Thyroid gland (tissue), 4 donors: ENCODE data around the gene FGGY.

ENCODE experiments used
- CTCF ChIP-seq, 6 experiments: fragments of 200-600 bp in 3 of 6; fragments of 450-650 bp in 3 of 6; sonication (generic) in 3 of 6; IDR thresholded peaks; one replicate each; pipeline ENCODE4 v1.5.1; 2016 to 2019; ENCODE audit warnings: antibody characterized with exemption in 6 of 6, mild to moderate bottlenecking in 2 of 6, inconsistent platforms in 1 of 6, moderate library complexity in 1 of 6
- POLR2A ChIP-seq, 2 donors: fragments of 450-650 bp; IDR thresholded peaks; one replicate each; pipeline ENCODE4 v1.6.1; 2017; ENCODE audit warnings: antibody characterized with exemption in 2 of 2, mild to moderate bottlenecking in 2 of 2, moderate library complexity in 1 of 2

GRCh38 chr1:59302871-59303270 is 6.0 kb downstream of the FGGY start:
- no peak for TF ChIP-seq CTCF (IDR thresholded peaks at IDR 0.05)
- no peak for TF ChIP-seq POLR2A (IDR thresholded peaks at IDR 0.05)
